HG03521 (cell line): ENCODE measurements around the gene SRRM4.

Experiments used
- ATAC-seq: cut with Tn5 transposase; IDR thresholded peaks from one replicate; pipeline ENCODE4 v1.9.1; 2021; ENCODE audit warnings: mild to moderate bottlenecking, moderate library complexity; ENCODE audit not compliant: unreplicated experiment

SRRM4 gene

DNA sequence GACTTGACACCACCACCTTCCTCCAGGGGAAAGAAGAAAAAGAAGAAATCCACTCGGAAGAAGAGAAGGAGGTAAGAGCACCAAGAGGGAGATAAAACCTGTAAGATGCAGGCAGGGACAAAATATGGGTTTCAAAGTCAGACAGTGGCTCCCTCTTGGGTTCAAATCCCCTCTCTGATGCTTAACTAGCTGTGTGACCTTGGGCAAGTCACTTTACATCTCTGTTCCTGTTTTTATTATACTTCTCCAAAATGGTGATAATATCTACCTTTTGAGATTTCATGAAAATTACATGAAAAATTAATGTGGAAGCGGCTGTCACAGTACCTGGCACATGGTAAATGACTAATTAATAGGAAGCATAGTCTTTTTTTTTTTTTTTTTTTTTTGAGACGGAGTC is 133.0 kb downstream of the SRRM4 start:
- ATAC-seq = no peak

DNA sequence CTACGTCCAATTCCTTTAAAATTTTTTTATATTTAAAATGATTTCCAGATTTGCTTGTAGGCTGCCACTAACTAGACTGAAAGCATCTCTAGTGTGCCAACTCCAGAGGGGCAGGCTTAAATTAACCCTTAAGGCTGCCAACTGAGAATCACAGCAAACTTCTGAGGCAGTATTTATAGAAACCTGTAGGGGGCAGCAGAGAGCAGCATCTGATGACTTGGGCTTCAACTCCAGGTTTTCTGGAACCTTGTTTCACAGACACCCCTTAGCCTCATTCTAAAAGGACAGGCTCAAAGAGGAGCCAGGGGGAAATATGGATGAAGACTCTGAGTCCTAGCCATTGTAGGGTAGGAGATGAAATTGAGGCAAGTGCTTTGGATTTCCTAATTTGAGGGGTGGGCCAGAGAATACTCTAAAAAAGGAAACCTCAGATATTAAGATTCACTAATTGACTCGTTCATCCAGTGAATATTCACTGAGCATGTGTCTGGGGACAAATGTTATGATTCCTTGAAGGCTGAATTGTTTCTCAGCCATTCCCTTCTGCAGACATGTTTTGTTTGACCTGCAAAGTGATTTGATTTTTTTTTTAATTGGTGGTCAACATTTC is 134.1 kb downstream of the SRRM4 start:
- no peak for ATAC-seq

DNA sequence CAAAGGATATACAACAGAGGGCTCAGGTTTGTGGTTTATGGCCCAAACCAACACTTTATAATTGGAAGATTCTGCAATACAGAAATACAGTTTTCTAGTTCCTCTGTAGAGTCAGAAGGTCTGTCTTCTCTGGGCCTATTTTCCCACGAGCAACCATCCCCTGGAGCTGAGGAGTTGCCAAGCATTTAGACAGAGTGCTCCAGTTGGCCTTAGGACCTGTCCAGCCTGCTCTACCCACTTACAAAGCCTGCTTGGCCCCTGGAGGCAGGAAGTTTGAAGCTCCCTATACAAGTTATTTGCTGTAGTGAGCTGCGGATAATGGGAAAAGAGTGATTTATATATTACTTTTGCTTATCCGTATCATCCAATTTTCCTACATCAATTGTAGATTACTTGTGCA is 136.6 kb downstream of the SRRM4 start:
- no peak for ATAC-seq

DNA sequence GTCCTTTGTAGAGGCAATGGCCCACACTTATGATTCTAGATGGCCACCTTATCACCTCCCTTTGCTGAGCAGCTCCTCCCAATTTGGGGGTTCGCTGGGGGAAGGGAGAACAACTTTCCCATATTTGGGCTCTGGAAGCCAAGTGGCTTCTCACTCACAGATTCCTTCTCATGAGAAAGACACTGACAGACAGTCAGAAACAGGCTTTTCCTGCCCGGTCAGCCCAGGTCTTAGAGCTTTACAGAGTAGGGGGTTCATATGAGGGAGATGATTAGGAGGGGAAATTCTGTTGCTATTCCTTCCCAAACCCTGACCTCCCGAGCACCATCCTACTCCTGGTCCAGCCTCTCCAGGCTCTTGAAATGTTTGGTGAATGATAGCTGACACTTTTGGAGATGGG is 137.3 kb downstream of the SRRM4 start:
- no peak for ATAC-seq

DNA sequence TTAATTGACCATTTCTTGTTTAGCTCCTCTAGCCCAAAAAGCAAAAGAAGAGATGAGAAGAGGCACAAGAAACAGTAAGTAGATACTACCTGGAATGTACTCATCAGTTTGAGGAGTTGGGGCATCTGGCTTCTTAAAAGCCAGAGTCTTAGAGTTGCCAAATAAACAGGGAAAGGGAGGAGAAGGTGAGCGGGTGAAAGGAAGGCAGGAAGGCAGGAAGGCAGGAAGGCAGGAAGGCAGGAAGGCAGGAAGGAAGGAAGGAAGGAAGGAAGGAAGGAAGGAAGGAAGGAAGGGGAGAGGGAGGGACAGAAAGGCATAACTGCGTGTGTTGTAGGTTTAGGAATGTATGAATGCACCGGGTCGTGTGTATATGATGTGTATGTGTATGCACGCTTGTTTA is 140.7 kb downstream of the SRRM4 start:
- ATAC-seq = no peak

DNA sequence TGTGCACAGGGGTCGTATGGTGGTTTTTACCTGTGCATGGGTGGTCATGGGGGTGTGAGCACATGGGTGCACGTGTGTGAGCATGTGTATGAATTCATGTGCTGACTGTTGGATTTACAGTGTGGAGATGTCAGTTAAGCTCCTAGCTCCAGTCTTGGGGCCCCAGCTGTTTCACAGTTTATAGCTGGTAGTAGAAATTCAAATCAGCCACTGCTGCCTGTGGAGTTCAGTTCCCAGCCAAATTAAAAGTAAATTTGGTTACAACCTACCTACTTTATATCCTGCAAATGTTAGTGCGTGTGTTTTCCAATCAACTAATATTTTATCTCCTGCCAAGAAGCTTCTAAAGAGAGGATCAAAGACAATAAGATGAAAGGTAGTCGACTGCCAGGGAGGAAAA is 141.4 kb downstream of the SRRM4 start:
- no peak for ATAC-seq

DNA sequence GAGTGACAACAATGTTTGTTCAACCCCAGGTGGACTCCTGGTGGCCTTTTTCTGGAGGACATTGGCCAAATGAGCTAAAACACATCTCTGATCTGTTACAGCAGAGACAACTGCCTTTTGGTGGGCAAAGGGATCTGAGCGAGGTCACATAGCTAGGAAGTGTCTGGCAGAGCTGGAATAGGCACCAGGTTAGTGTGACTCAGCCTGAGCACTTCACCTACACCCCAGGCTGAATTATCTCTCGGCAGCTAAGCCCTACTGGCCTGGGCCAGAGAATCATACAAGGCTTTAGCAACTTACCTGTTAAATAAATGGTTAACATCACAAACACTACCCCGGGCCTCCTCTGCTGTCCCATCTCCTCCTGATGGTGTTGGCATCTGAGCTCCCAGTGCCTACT is 147.2 kb downstream of the SRRM4 start:
- no peak for ATAC-seq

DNA sequence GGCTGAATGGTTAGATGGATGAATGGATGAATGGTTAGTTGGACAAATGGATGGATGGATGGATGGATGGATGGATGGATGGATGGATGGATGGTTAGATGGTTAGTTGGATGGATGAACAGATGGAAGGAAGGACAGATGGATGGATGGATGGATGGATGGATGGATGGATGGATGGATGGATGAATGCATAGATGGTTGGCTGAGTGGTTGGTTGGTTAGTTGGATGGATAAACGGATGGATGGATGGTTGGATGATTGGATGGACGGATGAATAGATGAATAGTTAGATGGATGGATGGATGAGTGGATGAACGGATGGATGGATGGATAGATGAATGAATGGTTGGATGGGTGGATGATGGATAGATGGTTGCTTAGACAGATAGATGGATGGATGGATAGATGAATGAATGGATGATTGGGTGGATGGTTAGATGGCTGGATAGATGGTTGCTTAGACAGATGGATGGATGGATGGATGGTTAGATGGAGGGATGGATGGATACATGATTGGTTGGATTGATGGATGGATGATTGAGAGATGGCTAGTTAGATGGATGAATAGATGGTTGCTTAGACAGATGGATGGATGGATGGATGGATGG is 148.6 kb downstream of the SRRM4 start:
- ATAC-seq = no peak

DNA sequence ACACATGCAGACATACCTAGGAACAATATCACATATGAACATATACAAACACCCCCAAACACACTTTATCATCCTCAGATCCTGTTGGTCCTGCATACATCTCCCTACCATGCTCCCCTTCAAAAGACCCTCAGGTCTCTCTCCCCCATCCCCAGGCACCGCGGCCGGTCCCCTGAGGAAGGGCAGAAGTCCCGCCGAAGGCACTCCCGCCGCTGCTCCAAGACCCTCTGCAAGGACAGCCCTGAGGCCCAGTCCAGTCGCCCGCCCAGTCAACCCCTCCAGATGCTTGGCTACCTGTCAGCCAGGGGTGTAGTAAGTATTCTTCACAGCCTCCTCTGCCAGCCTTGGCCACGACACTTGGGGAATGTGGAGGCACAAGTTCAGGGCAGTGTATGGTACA is 149.2 kb downstream of the SRRM4 start:
- no peak for ATAC-seq

DNA sequence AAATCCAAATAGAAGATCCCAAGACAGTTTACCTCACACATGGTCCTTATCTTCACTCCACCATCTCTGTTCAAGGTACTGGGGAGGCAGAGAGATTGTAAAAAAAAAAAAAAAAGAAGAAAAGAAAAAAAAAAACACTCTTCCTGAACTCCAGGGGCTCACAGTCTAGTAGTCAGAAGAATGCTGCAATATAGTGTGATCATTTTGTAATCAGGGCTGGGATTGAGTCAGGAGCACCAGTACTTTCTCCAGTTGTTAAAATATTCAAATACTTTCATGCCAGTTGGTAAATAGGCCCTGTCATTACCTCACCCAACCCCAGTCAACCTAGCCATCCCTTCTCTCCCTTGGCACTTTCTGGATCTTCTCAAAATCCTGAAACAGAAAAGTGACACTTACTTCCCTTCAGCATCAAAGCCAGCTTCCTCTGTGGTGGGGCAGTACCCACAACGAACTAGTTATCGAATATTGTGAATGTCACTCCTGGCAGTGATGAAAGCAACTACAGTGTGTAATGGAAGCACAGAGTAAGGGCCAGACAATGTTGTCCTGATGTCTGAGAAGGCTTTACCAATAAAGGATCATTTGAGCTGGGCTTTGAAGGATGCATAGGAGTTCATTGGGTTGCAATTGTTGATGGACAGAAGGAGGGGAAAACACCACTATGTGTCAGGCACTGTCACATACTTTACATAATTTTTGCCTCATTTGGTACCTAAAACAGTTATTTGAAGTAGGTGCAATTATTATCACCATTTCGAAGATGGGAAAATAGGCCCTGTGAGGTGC is 153.1 kb downstream of the SRRM4 start:
- no peak for ATAC-seq

DNA sequence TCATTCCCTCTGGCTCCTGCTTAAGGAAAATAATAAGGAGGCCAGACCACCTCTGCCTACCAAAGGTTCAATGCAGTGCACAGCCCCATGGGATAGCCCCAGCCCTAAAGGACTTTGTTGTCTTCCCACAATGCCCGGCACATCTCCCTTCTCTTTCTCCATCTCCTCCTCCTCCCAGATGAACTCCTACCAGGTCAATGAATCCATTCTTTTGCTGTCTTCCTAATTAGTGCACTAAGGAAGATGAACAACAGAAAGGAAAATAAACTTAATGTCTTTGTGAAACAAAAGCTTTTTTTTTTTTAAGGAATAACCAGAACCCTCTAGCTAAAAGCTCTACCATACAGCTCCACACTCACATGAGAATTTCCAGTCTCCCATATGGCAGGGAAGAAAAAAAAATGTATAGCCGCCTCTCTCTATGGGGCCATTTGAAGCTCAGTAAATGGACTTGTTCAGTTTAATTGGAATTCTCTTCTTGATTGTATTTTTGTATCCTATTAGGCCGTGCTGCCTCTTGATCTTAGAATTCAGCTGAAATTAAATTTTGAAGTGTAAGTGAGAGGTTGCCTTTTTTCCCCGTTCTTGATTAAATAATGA is 155.6 kb downstream of the SRRM4 start:
- ATAC-seq = no peak

DNA sequence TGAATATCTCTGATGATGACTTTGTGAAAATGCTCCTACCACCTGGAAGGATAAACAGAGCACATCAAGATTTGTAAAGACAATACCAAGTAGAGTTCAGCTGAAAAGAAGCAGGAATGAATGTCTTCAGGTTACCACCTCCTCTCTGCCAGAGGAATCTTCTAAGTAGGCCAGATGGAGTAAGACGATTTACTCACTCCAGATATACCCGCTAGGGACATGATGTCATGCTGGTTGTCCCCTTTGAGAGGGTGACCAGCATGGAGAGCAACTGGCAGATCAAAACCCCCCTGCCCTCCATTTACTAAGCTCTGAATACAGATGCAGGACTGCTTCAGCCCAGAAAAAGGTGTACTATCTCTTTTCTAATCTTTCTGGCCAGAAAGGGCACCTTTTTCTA is 158.1 kb downstream of the SRRM4 start:
- no peak for ATAC-seq

DNA sequence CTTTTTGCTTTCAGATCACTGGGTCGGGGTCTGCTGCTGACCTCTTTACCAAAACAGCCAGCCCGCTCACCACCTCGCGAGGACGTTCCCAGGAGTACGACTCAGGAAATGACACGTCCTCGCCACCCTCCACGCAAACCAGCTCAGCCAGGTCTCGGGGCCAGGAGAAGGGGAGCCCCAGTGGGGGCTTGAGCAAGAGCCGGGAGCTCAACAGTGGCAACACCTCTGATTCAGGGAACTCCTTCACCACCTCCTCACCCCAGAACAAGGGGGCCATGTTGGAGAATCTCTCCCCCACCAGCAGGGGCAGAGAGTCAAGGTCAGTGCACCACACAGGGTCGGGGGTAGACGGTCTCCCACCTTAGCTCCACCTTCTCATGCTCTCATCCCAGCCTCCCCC is 164.0 kb downstream of the SRRM4 start:
- no peak for ATAC-seq

DNA sequence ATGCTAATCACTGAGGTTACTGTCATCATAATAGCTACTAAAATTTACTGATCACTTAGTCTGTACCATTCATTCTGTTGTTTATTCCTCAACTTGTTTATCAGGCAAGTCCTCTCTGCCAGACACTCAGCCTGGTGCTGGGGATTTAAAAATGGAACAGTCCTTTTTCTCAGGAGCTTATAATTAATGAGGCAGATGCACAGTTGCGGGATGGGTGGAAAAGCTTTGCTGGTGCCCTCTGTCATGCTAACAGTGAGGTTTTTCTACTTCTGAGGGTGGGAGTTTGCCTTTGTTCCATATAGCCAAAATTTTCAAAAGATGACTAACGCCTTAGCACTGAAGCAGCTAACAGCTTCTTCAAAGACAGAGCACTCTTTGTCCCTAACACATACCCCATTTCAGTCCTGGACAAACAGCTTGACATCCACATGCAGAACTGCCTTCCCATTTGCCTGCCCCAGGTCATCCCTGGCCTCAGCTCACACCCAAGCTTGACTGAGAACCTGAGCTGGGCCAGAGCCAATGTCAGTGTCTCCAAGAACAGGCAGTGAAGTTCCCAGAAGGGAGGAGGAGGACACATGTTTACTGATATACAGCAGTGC is 166.6 kb downstream of the SRRM4 start:
- no peak for ATAC-seq

DNA sequence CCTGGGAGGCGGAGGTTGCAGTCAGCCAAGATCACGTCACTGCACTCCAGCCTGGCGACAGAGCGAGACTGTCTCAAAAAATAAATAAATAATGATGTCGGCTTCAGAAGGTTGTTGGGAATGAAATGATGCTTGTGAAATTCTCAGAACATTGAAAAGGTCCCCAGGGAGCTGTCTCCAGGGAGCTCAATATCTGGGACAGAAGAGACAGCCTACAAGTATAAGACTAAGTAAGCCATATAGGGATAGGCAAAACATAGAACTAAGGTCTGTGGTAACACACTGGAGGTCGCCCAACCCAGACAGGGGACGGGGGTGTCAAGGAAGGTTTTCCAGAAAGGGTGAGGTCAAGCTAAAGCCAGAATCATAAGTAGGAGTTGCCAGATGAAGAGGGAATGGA is 167.9 kb downstream of the SRRM4 start:
- no peak for ATAC-seq

DNA sequence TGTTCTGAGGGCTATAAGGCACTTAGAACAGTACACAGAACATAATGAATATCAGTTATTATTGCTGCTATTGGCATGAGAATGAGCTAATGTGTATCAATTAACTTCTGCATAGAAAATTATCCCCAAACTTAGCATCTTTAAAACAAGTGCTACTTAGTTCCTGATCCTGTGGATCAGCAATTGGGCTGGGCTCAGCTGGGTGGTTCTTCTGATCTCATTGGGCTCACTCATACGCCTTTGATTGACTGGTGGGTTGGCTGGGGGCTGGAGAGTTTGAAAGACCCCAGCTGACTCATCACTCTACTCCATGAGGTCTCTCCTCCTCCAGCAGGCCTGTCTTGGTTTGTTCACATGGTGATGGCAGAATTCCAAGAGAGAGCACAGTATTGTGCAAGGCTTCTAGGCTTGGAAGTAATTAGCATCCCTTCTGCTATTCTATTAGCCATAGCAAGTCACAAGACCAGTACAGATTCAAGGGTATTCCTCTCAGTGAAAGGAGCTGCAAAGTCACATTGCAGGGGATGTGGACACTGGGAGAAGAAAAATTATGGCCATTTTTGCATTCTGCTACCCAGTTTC is 170.2 kb downstream of the SRRM4 start:
- no peak for ATAC-seq

DNA sequence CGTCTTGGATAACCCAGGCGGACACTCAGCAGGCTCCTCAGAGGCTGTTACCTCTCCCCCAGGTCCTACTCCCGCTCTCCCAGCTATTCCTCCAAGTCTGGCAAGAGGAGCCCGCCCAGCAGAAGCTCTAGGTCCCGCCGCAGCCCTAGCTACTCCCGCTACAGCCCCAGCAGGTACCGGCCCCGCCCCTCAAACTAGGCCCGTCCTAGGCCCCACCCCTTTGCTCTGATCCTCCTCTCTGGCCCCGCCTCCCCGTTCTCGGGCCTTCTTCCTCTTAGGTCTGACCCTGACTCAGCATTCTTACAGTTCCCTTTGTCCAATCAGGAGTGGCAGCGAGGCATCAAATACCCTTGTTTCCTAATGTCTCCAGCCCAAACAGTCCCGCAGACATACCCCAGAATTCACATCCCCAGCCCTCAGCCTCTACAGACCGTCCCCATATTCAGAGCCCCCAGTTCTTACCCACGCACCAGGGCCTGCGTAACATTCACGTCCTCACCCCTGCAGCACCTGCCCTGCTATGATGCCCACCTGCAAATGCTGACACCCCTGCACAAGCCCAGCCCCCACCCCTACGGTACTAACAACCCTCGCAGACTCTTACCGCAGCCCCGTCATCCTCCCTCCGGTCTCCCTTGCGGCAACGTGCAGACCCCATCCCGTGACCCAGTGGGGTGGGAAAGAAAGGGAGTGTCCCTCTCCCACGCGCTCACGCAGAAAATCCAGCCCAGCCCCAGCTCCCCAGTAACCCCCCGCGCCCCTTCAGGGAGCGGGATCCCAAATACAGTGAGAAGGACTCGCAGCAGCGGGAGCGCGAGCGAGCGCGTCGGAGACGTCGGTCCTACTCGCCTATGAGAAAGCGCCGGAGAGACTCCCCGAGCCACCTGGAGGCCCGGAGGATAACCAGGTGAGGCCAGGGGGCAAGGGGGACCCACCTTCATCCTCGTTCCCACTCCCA is 172.4 kb downstream of the SRRM4 start:
- ATAC-seq = no peak

DNA sequence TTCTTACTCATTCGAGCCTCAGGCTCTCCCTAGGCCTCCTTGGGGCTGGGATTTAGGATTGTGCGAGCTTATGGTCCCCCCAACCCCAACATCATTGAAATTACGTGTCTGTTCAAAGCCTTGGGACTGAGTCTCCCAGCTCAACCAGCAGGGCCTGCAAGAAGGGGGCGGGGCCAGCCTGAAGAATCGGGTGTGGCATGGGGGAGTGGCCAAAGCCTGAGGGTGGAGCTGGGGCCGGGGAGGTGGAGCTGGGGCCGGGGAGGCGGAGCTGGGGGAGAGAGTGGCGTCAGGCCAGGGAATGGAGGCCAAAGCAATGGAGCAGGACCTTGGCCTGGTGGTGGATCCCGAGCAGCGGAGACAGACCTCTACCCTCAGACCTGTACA is 173.1 kb downstream of the SRRM4 start:
- no peak for ATAC-seq

DNA sequence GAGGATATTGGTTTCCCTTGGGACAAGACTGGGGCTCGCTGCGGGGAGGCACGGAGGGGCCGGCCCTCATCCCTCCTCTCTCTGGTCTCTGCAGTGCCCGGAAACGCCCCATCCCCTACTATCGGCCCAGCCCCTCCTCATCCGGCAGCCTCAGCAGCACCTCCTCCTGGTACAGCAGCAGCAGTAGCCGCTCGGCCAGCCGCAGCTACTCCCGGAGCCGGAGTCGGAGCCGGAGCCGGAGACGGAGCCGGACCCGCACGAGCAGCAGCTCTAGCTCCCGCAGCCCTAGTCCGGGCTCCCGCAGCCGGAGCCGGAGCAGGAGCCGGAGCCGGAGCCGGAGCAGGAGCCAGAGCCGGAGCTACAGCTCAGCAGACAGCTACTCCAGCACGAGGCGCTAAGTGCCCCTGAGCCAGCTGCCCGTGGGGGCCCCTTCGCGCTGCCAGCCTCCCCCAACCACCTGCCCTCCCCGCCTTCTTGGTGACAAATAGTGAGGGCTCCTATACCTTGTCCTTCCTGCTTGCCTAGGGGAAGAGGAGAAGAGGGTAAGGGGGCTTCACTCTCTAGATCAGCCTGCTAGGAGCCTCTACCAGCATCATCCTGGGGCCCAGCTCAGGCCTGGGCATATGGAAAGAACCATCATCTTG is 175.2 kb downstream of the SRRM4 start:
- no peak for ATAC-seq

DNA sequence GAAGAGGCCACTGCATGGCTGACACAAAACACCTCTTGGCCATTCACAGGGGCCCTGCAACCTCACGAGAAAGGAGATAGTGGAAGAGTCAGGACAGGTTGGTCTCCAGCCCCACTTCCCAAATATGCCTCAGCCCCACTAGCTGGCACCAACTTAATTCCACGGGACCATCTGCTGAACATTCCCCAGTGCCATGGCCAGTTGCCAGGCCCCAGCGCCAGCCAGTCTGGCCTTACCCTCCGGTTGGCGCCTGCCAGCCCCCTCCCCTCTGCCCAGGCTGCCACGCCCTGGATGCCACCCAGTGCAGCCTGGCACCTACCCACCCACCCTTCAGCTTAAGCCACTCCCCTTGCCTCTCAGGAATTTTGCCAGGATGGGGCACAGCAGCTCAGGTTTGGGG is 176.2 kb downstream of the SRRM4 start:
- ATAC-seq = no peak
